Fibroblast of lung (primary cell): ENCODE results near the gene DIPK1B.

Source experiments
- CTCF ChIP-seq, 2 donors: IDR thresholded peaks in 1 of 2; conservative IDR thresholded peaks in 1 of 2; 1 replicate in 1 of 2; 2 replicates in 1 of 2; pipeline ENCODE4 v1.5.1; 2011 to 2012; ENCODE audit warnings: low read length in 2 of 2, control low read depth in 1 of 2, inconsistent platforms in 1 of 2, low read depth in 1 of 2, mild to moderate bottlenecking in 1 of 2
- EZH2 ChIP-seq: IDR thresholded peaks from 2 replicates; pipeline ENCODE4 v1.5.1; 2012; ENCODE audit warnings: low read length, control low read depth, mild to moderate bottlenecking; ENCODE audit errors: missing control alignments

DNA sequence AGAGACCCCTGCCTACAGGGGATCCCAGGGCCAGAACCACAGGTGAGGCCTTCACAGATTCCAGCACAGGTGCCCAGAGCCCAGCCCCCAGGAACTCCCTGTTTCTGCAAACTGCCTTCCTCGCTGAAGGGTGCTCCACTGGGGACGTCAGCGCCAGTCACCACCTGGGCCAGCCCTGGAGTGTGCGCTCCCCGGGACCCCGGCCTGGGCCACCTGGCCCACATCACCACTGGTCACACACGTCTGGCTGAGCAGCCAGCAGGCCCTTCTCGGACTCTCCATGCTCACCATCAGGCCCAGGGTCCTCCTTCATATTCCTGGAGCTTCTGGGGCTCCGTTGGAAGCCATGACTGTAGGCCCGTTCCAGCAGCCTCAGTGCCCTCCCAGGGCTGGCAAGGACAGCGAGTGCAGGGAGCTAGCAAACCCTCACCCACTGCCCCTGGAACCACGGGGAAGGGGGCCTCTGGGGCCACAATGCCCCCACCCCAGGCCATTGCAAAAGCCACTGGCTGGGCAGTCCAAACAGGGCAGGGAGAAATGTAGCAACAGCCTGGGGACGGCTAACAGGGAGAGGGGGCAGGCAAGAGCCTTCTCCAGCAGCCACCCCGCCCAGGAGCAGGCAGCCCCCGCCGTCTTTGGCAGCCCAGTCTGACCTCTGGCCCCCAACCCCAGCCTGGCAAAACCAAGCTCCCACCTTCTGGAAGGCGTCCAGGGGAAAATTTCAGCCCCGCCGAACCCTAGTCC, 26.4 kb upstream of the DIPK1B start:
- no peak for TF ChIP-seq CTCF (conservative IDR thresholded peaks at IDR 0.05 in 1 of 2, IDR thresholded peaks at IDR 0.05 in 1 of 2; ENCODE audit: low read depth in 1 of 2, low read length in 2 of 2)
- TF ChIP-seq EZH2: no peak
